NCI-H2227 (cell line): ENCODE measurements around the gene SCRT2.

Experiments
- DNase-seq: peaks from one replicate; lab custom pipeline; 2025; ENCODE audit not compliant: unreplicated experiment; lab: John Stamatoyannopoulos, UW

The SCRT2 gene

GRCh38 chr20:672963-673602 lies 2.5 kb downstream of the SCRT2 start:
- peak; percentile 53 for DNase-seq

- DNase-seq, result no peak
Measured at GRCh38 chr20:671252-672030, 4.2 kb downstream of the SCRT2 start.

- no peak for DNase-seq
Measured at GRCh38 chr20:669573-669972, 6.0 kb downstream of the SCRT2 start.

- DNase-seq, result no peak
Measured at GRCh38 chr20:668638-669037, 7.0 kb downstream of the SCRT2 start.

- DNase-seq, result no peak
Measured at GRCh38 chr20:668050-668449, 7.6 kb downstream of the SCRT2 start.

- peak; percentile 64 for DNase-seq
Measured at GRCh38 chr20:667351-668034, 8.1 kb downstream of the SCRT2 start.

- DNase-seq, result no peak
Measured at GRCh38 chr20:666877-667276, 8.7 kb downstream of the SCRT2 start.

GRCh38 chr20:665276-665675 lies 10.3 kb downstream of the SCRT2 start:
- DNase-seq, result peak; percentile 62

- no peak for DNase-seq
Measured at GRCh38 chr20:664576-664975, 11.0 kb downstream of the SCRT2 start.

GRCh38 chr20:664151-664550 lies 11.5 kb downstream of the SCRT2 start:
- DNase-seq, result no peak

GRCh38 chr20:663315-664090 lies 12.1 kb downstream of the SCRT2 start:
- DNase-seq, result no peak

- DNase-seq, result no peak
Measured at GRCh38 chr20:662277-663192, 13.1 kb downstream of the SCRT2 start.

GRCh38 chr20:661474-662270 lies 13.9 kb downstream of the SCRT2 start:
- peak; percentile 61 for DNase-seq

GRCh38 chr20:658731-659291 lies 16.8 kb downstream of the SCRT2 start:
- no peak for DNase-seq

GRCh38 chr20:658202-658601 lies 17.4 kb downstream of the SCRT2 start:
- DNase-seq, result no peak

GRCh38 chr20:655726-656624 lies 19.6 kb downstream of the SCRT2 start:
- DNase-seq, result no peak

GRCh38 chr20:654417-654750 lies 21.2 kb downstream of the SCRT2 start:
- DNase-seq, result no peak
